NCI-H345 (cell line): ENCODE data around the gene TUNAR.

ENCODE experiments used
- DNase-seq: peaks from one replicate; lab custom pipeline; 2025; lab: John Stamatoyannopoulos, UW

Gene TUNAR

DNA sequence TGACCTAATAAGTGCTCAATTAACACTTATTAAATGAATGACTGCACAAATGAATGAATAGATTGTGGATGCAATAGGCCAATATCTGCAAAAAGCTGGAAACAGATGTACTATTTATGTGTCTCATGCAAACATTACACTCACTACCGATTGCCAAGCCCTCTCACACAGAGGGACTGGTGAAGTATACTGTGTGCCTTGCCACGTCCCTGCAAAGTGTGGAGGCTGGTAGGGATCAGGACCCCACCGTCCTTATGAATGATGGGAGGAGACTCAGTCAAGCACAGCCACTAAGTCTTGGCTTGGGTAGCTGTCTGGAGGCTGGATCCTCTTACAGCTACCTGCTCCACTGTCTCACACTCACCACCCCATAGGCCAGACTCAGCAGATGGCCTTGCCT lies 3.9 kb upstream of the TUNAR start:
- DNase-seq = no peak

DNA sequence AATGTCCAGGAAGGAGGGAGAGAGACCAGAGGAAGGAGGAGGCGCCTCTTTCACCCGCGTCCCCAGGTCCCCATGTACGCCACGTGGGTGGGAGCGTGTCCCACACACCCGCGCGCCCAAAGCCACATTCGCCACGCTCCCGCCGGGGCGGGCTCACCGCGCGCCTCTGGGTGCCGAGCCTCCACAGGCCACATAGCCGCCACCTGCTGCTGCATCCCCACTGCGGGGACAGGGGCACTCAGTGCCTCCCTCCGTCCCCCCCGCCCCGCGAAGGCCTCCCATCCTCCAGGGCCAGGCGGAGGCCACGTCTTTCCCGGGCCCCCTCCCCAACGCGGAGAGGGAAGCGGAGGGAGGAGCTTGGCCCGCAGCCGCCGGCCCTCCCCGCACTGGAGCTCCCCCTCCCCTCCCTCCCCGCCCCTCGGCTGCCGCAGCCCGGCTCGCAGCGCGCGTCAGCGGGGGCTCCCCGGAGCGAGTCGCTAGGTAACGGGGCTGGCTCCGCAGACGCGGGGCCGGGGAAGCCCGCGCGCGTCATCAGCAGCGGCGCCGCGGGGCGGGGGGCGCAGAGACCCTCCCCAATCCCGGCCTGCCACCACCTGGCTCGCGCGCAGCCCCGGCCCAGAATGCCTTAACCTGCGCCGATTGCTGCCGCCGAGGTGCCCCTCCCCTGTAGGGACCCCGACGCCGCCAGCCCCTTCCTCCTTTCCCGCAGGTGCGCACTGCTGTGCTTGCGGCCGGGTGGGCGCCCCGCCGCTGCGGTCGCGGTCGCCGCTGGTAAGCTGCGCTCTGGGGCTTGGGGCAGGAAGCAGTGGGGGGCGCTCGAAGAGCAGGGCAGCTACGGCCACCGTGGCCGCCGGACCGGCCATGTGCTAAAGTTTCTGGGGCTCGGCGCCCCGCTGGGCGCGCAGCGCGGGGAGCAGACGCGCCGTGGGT lies 536 bp upstream of the TUNAR start:
- DNase-seq = peak; percentile 84

DNA sequence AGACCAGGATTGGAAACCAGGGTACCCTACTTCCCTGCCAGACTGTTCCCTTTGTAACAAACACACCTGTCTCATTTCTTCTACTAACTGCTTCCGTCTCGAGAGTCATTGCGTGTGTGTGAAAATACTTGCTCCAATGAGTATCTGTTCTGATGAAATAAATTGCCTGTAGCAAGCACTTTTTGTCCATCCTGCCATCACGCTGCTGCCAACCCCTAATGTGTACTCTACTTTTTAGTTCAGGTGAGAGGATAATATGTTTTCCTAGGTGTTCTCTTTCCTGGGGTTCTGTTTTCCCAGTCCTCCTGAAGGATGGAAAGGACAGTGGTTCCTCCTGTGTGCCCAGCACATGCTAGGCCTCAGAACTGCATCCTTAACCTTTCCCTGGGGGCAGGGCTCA lies 1.0 kb downstream of the TUNAR start:
- DNase-seq = no peak

DNA sequence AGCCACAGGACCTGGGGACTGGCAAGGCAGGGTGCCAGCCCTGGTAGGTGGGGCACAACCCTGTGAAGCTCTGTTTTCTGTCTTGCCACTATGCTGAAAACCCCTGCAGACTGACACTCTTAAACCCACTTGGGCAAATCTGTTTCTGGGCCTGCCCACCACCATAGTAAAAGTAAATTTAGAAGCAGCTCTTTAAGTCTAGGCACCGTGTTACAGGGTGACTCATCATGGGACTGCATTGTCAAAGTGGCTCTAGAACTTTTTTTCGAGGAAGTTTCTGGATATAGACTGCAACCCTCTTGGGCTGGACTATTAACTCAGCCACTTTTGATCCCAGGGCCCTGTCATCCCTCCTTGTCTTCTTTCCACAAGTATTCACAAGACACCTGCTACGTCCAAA lies 7.7 kb downstream of the TUNAR start:
- no peak for DNase-seq

DNA sequence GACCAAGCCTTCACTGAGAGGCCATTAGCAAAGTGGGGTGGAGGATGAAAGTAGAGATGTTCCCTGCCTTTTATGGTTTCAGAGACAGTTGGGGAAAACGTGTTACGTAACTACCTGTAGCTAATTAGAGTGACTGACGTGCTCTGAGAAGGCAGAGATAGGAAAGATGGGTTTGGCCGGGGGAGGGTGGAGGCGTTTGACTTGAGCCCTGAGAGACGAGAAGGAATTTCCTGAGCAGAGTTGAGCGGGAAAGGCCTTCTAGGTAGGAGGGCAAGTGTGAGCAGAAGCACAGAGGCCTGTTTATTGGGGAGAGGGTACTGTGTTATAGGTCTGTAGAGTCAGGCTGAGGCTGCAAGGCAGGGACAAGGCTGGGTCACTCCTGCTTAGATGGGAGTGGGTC lies 8.6 kb downstream of the TUNAR start:
- DNase-seq = no peak

DNA sequence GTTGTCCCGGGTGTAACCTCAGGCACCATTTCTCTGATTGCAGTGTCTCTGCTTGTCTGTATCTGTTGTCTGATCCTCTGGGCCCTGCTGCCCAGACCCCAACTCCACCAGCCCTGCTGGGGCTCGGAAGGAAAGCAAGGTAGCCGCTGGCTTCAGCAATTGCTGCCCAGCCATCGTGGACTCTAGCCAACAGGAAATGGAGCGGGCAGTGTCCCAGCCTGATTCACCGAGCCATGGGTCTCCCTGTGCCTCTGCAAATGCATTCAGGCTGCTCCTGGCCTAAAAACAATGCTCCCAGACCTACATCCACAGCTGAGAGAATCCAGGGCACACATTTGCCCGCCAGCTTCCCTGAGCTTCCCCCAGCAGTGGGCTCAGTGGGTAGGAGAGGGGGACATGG lies 9.2 kb downstream of the TUNAR start:
- no peak for DNase-seq

DNA sequence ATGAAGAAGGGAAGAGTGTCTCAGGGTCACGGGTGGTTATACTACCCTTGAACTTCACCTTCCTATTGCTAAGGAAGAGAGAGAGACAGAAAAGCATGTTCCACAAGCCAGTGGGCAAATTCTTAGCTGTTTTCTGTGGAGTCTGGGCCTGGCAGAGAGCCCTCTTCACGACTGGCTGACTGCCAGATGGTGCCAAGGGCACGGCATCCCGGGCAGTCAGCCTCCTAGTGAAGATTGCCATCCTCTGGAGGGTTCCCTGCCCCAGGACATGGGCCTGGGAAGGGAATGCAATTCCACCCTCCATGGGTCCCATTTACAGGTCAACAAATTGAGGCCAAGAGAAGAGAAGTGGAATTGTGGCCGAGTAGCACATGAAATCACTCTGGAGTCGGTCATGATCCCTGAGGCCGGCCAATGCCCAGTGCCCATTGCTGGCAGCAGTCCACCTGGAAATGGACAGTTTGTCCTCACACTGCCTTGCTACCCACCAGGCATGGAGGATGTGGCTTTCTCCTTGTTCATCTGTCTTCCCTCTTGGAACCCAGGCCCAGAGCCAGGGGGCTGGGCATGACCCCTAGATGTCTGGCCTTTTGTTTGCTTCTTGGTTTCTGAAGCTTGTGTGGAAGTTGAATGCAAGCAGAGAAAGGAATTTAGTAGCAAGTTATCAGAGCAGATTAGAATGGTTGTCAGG lies 9.9 kb downstream of the TUNAR start:
- no peak for DNase-seq

DNA sequence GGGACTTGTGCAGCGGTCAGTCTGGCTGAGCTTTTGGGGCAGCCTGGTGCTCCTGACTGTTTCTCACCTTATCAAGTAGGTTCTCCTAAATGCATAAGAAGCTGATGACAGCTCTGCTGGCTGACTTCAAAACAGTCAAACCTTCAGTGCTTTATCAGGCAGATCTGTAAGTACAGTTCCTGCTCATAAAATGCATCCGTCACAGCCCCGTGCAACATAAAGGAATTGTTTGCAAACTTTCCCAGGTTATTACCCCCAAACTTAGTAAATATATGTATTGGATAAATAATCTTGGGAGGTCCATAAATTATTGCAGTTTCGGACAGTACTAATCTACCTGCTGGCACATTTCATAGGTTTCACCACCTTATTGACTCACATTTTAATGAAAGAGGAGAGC lies 10.7 kb downstream of the TUNAR start:
- no peak for DNase-seq

DNA sequence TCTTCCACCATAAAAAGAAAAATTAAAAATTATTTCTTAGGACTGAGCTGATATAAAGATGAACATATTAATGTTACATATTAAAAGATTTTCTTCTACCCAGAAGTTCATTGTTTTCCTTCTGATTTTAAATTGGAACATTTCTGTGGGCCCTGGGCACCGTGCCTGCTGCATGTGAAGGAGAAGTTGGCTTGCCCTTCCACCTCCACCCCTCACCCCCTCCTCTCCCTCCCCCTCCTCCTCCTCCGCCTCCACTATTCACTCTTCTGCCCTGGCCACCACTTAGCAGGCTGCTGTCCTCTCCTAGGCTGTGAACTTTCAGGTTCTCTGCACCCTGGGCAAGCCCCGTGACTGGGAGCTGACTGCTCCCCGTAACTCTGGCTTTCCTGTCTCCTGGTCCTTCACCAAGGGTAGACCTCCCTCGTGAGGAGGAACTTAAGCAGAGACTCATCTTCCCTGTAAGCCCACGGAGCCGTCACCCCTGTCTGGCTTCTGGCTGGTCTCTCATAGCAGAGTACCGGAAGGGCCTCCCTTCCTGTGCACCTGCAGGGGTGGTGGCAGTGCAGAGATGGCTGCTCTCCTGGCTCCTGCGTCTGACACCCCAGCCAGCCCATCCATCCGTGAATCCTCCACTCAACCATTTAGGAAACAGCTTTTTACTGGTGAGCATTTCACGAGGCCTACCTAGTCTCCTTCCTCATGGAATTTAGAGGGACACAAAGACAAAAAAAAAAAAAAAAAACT lies 12.8 kb downstream of the TUNAR start:
- no peak for DNase-seq

DNA sequence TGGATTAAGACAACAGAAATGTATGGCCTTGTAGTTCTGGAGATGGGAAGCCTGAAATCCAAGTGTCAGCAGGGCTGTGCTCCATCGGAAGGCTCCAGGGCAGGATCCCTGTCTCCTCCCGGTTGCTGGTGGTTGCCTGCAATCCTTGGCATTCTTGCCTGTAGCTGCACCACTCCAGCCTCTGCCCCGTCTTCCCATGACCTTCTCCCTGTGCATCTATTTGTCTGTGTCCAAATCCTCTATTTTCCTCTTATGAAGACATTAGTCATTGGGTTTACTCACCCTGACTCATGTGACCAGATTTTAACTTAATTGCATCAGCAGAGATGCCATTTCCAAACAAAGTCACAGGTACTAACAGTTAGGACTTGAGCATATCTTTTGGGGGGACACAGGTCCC lies 15.1 kb downstream of the TUNAR start:
- no peak for DNase-seq

DNA sequence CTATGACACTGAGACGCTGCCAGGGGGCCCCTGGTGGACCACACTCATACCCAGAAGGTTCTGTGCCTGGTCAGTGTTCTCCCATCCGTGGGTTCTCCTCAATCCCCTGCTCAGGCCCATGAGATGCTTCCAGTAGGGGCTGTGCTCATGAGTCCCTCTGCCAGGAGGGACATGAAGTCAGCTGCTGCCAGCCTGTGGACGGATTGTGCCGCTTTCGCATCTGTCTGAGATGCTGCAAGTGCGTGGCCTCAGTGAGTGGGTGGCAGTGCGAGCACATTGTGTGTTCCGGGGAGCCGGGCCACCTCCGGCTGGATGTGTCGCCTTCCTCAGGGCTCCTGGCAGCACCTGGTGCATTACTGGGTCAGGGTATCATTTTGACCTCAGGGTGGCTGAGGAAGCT lies 15.5 kb downstream of the TUNAR start:
- DNase-seq = no peak

DNA sequence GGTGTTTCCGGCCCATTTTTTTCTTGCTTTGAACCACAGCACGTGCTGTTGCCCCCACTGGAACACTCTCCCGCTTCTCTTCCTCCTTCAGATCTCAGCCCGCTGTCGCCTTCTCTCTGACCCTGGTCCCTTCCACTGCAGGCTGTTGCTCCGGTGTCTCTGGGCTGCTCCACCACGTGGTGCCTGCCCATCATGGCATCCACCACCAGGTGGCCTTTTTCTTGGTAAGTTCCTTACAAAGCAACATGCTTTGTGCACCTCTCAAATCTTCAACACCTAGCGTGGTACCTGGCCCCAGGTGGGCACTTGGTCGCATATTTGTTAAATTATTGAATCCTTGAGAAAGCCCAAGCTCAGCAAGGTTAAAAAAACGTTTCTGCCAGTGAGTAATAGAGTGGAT lies 19.1 kb downstream of the TUNAR start:
- DNase-seq = no peak

DNA sequence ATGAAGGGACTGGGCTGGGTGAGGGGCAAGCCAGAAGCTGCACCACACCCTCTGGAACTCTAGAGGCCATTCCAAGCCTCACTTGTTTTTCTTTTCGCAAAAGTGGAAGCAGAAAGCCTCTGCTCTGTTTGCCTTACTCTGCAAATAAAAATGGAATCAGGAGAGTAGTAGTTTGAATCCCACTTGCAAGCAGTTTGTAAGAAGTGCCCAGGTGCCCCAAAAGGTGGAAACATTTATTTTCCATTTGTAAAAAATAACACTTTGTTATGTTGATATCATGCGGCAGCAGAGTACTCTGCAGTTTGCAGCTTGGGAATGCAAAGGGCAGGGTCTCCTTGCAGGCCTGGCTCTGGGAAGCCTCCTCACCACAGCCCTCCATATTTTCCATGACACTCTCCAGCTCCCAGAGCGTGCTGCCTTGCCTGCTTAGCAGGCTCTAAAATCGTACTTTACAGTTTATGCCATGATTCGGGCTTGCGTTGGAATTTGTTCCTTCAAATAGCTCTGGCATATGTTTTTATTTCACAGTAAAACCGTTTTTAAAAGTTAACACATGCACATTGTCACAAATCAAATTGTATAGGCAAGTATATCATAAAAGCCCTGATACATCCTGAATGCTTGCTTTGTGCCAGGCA lies 20.0 kb downstream of the TUNAR start:
- no peak for DNase-seq

DNA sequence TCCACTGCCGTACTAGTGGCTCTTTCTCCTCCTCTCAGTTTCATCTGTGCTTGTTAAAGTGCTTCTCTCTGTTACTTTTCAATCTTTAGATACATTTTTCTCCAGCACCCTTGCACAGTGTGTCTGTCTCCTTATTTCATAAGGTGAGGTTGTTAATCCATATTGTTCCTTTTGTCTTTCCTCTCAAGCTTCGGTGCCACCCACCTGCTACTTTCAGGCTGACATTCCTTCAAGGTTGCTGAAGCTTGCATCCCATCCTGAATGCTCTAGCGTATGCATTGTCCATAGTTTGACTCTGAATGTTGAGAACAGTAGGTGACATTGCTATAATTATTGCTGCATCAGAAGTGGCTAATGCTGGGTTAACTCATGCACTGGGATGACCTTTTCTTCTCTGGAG lies 20.6 kb downstream of the TUNAR start:
- DNase-seq = no peak

DNA sequence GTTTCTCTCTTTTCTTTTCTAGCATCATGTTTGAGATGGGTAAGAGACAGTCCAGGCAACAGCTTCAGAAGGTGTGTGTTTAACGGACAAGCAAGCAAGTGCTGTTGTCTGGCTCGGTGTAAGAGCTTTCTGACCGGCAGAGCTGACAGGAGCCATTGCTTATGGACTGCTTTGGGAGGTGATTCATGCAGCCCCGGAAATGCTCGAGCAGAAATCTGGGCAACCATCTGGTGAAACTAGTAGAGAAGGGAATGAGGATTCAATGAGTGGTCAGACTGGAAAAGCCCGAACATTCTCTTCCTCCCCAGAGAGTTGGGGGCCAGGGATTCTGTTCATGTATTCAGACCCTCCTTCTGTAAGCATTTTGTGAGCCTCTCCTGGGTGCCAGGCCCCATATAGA lies 24.4 kb downstream of the TUNAR start:
- no peak for DNase-seq

DNA sequence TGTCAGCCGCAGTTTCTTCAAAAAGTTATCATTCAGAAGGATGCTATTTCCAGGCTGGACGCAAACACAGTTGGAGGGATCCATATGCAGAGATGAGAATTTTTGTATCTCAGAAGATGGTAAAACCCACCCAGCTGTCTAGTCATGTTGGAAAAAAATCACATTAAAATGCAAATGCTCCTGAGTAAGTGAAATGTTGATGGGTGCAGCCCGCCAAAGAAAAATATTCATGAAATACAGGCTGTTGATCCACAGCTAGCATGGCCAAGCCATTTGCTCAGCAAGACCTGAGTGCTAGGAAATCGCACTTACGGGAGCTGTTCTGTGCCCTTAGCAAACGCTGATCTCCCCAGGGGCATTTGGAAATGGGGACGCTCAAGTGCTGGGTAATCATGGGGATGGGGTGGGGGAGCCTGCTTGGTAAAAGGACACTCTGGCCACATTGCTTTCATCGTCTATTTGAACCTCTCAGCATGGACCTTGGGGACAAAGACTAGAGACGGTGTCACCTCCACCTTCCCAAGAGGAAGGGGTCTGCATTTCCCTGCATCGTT lies 25.7 kb downstream of the TUNAR start:
- no peak for DNase-seq

DNA sequence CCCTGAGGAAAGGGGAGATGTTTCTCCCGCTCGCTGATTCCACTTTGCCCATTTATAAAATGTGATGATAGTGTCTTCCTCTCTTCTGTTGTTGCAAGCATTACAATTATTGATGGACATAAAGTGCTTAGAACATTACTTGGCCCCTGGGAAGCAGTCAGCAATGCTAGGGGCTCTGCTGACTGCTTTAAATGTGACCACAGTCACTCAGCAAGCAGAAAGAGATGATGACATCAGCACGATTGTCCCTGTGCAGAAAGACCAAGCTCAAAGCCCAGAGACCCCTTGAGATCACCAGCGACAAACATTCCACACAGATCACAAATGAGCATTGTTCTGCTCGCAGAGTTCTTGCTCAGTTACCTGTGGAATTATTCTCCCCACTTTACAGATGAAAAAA lies 26.5 kb downstream of the TUNAR start:
- no peak for DNase-seq

DNA sequence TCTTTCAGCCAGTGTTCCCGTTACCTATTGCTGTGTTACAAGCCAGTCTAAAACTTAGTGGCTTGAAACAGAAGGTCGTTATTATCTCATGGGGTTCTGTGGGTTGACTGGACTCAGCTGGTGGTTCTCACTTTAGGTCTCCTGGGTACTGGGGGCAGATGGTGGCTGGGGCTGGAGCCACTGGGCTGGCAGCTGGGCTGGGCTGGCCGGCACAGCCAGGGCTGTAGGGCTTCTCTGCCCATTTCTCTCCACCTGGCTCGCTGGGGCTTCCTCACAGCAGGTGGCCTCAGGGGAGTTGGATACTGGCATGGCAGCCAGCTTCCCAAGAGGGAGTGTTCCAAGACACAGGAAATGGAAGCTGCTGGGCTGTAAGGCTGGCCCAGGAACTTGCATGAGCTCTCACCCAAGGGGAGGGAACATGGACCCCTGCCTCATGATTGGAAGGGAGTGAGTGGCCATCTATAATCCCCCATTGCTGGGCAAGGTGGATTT lies 27.0 kb downstream of the TUNAR start:
- no peak for DNase-seq

DNA sequence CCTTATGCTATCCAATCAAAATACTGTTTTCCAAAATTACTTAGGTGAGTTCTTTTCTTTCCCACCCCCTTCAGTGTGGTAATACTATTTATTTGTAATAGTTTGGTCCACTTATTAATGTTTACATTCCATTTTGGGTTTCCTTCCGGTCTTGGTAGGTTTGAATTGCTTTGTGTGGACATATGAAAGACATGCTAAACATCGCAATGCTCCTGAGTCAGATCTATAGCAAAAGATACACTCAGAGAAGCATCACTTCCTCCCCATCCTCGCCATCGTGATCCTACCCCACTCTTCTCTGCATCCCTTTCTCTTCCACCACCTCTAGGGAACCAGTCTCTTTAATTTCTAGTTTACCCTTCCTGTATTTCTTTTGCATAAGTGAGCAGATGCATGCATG lies 30.0 kb downstream of the TUNAR start:
- DNase-seq = no peak

DNA sequence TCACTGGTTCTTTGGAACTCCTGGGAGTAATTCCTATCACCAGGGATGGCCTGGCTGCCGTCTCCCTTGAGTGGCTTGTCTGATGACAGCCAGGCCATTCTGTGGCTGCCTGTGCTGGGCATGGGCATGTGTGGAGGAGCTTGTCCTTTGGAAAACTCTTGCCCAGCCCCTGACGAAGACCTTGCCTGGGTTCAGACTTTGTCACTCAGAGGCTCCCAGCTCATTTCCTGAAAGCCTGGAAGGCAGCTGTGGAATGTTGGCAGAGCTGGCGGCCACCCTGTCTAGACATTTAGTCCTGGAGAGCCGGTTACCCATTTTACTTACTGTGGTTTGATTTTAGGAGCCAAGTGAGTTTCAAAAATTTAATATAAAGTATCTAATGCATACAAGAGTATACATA lies 34.0 kb downstream of the TUNAR start:
- DNase-seq = no peak

DNA sequence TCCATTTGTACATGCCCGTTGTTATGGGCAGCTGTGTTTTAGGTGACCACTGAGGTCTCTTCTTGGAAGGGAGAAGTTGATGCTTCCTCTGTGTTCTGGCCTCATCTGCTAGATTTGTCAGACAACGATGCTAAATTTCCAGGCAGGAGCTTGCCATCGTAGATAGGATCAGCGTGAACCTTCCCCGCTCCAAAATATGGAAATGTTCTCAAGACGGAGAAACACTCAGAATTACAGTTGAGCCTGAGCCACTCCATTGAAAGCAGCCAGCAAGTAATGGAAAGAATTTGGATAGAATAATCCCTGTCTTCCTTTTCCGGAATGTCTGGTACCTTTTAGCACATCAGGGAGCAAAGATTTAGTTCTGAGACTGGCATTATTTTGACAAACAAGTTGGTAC lies 34.8 kb downstream of the TUNAR start:
- no peak for DNase-seq

DNA sequence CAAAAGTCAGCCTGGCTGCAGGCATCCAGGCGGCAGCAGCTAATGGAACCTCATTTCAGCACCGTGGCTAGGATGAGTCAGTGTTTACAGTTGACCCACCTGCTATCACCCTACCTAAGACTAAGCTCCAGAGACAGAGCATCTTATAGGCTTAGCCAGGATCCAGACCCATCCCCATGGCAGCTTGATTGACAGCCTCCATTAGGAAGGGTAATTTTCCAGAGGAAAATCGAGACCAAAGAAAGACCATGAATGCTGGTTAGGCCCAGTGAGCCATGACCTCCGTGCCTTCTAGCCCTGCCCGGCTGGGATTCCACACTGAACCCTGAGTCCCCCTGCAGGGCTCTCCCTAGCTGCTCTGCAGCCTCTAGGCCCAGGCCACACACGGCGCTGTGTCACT lies 38.7 kb downstream of the TUNAR start:
- no peak for DNase-seq
